Progenitor cell of endocrine pancreas (in vitro differentiated cells): ENCODE measurements around the gene IKZF1. TPM values are rescaled to one million over a fixed set of nuclear protein-coding genes. Genes with fewer than 3 reads are reported as not detected.

ENCODE experiments used
- DNase-seq: peaks from one replicate; pipeline ENCODE4 v3.0.0; 2021; ENCODE audit warnings: low spot score; ENCODE audit not compliant: unreplicated experiment
- H3K27ac Mint-ChIP-seq: 2 replicates; pipeline ENCODE4 v1.8.0; 2021; ENCODE audit warnings: mild to moderate bottlenecking, moderate library complexity, mixed read lengths
- H3K27me3 Mint-ChIP-seq: 2 replicates; pipeline ENCODE4 v1.8.0; 2021; ENCODE audit warnings: mixed read lengths
- H3K36me3 Mint-ChIP-seq: 2 replicates; pipeline ENCODE4 v1.8.0; 2022; ENCODE audit warnings: mixed read lengths; ENCODE audit not compliant: insufficient read depth
- H3K4me1 Mint-ChIP-seq: 2 replicates; pipeline ENCODE4 v1.8.0; 2021; ENCODE audit warnings: low read depth, mixed read lengths
- H3K4me3 Mint-ChIP-seq: 2 replicates; pipeline ENCODE4 v1.8.0; 2021; ENCODE audit warnings: low read depth, mild to moderate bottlenecking, moderate library complexity, mixed read lengths
- H3K9me3 Mint-ChIP-seq: 2 replicates; pipeline ENCODE4 v1.8.0; 2021; ENCODE audit warnings: low read depth, mixed read lengths
- total RNA-seq: library from RNA; stranded (reverse); gene quantifications from 2 replicates; pipeline ENCODE4 v1.2.1, GENCODE V29; 2021
- TF ChIP-seq, protein P1 (sequence below): fragments of 200-600 bp; sonication (generic); IDR thresholded peaks from one replicate; pipeline ENCODE4 v1.5.0; 2021; ENCODE audit warnings: antibody characterized with exemption, mild to moderate bottlenecking; ENCODE audit not compliant: unreplicated experiment

The IKZF1 gene
- total RNA-seq, 1 donor from 2014 or later: 0.36 TPM

DNA sequence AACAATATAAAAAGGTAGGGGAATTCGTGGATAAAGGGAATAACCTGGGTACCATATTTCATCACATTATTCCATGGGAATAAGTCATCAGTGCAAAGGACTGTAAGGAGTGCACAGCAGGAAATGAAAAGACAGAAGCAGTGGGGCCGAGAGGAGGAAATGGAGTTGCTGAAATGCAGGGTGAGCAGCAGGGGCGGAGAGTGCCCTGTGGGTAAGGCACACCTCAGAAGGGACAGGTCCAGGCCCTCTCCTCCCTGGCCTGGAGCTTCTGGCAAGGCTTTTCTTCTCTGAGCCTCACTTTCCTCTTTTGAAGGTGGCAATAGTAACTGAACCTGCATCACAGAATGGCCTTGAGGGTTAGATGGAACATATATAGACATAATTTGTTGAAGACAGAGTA is 26.2 kb downstream of the IKZF1 start:
- Mint-ChIP-seq H3K9me3 (no peaks in the 10 kb centered on the region), H3K4me1 (no peaks in the 10 kb centered on the region), H3K4me3 (no peak overlapping the region), H3K27me3 (peaks cover 23% of the 10 kb centered on the region), H3K27ac (no peak overlapping the region), H3K36me3 (no peaks in the 10 kb centered on the region)
- TF ChIP-seq, protein P1, sequence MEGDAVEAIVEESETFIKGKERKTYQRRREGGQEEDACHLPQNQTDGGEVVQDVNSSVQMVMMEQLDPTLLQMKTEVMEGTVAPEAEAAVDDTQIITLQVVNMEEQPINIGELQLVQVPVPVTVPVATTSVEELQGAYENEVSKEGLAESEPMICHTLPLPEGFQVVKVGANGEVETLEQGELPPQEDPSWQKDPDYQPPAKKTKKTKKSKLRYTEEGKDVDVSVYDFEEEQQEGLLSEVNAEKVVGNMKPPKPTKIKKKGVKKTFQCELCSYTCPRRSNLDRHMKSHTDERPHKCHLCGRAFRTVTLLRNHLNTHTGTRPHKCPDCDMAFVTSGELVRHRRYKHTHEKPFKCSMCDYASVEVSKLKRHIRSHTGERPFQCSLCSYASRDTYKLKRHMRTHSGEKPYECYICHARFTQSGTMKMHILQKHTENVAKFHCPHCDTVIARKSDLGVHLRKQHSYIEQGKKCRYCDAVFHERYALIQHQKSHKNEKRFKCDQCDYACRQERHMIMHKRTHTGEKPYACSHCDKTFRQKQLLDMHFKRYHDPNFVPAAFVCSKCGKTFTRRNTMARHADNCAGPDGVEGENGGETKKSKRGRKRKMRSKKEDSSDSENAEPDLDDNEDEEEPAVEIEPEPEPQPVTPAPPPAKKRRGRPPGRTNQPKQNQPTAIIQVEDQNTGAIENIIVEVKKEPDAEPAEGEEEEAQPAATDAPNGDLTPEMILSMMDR: no peak
- no peak for DNase-seq

DNA sequence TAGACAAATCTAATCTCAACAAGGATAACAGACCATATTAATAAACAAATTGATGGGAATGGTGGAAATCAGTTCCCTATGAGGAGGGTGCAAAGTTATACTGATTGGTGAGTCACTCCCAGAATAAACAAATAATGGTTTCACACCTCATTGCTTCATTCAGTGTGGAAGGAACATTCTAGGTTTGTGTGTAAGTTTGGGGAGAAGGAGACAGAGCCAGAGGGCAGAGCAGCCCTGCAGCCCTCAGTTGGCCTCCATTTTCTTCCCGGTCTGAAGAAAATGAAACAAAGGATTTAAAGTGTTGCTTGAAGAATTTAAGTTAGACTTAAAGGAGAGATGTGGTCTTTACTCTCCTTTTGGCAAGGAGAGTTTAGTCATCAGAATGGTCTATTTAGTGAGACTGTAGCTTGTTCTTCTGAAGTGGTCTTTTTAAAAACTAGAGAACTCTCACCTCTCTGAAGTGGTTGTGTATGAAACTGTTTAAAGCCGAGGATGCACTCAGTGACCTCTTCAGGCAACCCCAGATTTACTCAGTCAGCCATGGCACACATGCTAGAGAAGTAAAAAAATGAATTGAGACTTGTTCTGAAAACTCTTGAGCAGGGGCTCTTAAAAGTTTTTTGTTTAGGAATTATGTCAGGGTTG is 27.2 kb downstream of the IKZF1 start:
- no peak overlapping the region for H3K27ac Mint-ChIP-seq
- no peaks in the 10 kb centered on the region for H3K36me3 Mint-ChIP-seq
- H3K9me3 Mint-ChIP-seq: no peaks in the 10 kb centered on the region
- H3K27me3 Mint-ChIP-seq: peaks cover 24% of the 10 kb centered on the region
- H3K4me3 Mint-ChIP-seq: no peak overlapping the region
- TF ChIP-seq, protein P1: no peak
- no peaks in the 10 kb centered on the region for H3K4me1 Mint-ChIP-seq
- no peak for DNase-seq

DNA sequence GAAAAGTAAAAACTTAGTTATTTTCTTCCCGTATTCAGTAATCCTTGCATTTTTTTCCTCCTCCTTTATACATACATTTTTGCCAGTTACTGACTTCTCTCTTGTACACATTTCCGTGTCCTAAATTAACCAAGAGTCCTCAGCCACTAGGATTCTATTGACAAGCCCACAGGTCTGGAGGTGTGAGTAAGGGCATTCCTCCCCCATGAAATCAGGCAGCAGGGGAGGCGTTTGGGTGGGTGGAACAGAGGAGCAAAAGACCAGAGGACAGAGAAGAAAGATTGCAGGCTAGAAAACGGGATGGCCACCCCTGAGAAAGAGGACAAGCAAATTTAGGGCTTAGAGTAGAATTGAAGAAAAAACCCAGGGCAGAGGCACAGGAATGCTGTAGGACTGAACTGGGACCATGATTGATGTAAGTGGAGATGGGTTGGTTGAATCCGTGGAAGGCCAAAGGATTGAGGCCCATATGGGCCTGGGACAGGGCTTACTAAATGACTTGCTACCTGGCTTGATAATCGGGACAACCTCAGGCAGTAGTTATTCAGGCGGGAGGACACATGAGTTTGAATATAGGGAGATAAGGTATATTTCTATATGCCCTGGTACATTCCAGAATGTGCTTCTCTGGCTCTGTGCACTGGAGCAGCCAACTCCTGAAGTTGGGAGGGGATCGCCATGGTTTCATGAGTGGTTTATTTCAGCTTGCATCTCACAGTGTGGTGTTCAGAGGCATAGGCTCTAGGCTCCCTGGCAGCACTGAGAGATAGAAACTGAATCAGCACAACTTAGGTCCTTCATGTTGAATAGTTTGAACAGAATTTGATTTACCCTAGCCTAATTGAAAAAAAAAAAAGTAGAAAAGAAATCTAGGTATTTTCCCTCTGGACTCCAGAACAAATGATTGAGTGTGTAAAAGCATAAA is 28.0 kb downstream of the IKZF1 start:
- no peak overlapping the region for H3K4me3 Mint-ChIP-seq
- H3K27ac Mint-ChIP-seq: no peak overlapping the region
- no peaks in the 10 kb centered on the region for H3K9me3 Mint-ChIP-seq
- peaks cover 29% of the 10 kb centered on the region for H3K27me3 Mint-ChIP-seq
- TF ChIP-seq, protein P1: no peak
- H3K4me1 Mint-ChIP-seq: no peaks in the 10 kb centered on the region
- no peaks in the 10 kb centered on the region for H3K36me3 Mint-ChIP-seq
- DNase-seq: no peak

DNA sequence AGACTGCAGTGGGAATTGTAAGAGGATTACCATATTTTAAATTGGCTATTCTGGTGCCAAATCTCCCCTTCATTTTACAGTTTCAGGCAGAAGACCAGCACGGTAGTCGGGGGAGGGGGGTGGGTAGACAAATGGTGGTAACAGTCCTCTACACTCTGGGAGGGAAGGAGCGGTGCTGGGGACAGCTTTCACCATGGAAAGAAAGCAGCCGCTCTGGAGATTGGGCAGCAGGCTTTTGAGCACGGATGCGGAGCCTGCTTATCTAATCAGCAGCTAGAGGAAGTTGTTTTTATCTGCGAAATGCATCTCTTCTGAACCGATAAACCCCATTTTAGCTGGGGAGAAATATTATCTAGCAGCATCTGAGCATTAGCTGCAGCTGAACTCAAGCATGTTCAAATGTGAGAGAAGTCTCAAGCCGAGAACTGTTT is 28.7 kb downstream of the IKZF1 start:
- Mint-ChIP-seq H3K27me3 (peaks cover 30% of the 10 kb centered on the region), H3K9me3 (no peaks in the 10 kb centered on the region), H3K36me3 (no peaks in the 10 kb centered on the region), H3K4me1 (no peaks in the 10 kb centered on the region), H3K27ac (no peak overlapping the region), H3K4me3 (no peak overlapping the region)
- TF ChIP-seq, protein P1: no peak
- DNase-seq: no peak

DNA sequence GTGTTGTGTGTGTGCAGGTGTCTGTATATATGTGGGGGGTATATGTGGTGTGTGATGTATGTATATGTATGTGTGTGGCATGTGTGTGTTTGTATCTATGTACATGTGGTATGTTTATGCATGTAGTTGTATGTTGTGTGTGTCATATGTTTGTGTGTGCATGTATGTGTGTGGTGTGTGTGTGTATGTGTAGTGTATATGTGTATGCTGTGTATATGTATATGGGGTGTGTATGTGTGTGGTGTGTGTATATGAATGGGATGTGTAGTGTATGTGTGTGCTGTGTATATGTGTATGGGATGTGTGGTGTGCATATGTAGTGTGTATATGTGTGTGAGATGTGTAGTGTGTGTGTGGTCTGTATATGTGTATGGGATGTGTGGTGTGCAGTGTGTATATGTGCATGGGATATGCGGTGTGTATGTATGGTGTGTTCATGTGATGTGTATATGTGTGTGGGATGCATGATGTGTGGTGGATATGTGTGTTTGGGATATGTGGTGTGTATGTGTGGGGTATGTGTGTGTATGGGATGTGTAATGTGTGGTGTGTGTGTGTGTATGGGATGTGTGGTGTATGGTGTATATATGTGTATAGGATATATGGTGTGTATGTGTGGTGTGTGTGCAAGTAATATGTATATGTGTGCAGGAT is 30.0 kb downstream of the IKZF1 start:
- H3K27ac Mint-ChIP-seq: no peak overlapping the region
- H3K36me3 Mint-ChIP-seq: no peaks in the 10 kb centered on the region
- no peaks in the 10 kb centered on the region for H3K9me3 Mint-ChIP-seq
- H3K4me3 Mint-ChIP-seq: no peak overlapping the region
- TF ChIP-seq, protein P1: no peak
- DNase-seq: no peak
- peaks cover 30% of the 10 kb centered on the region for H3K27me3 Mint-ChIP-seq
- no peaks in the 10 kb centered on the region for H3K4me1 Mint-ChIP-seq
